ENCODE data around the gene NT5DC2.

Gene NT5DC2

GRCh38 chr3:52506266-52506966 is 27.2 kb downstream of the NT5DC2 start:
- no peak for DNase-seq

- DNase-seq, result no peak
Measured at GRCh38 chr3:52504977-52505376, 28.7 kb downstream of the NT5DC2 start.

- no peak for DNase-seq
Measured at GRCh38 chr3:52503788-52504424, 29.8 kb downstream of the NT5DC2 start.

- DNase-seq, result no peak
Measured at GRCh38 chr3:52502808-52503350, 30.8 kb downstream of the NT5DC2 start.

GRCh38 chr3:52502001-52502400 is 31.7 kb downstream of the NT5DC2 start:
- no peak for DNase-seq

- no peak for DNase-seq
Measured at GRCh38 chr3:52501046-52501445, 32.6 kb downstream of the NT5DC2 start.

- no peak for DNase-seq
Measured at GRCh38 chr3:52498137-52499054, 35.3 kb downstream of the NT5DC2 start.

- DNase-seq, result no peak
Measured at GRCh38 chr3:52495777-52496602, 37.7 kb downstream of the NT5DC2 start.

GRCh38 chr3:52494886-52495495 is 38.7 kb downstream of the NT5DC2 start, which contains the start of gene STAB1:
Gene STAB1 (plus strand): TSS chr3:52495338. CDS start chr3:52495414, 76 bp downstream.
- no peak for DNase-seq

GRCh38 chr3:52494445-52494844 is 39.2 kb downstream of the NT5DC2 start:
- peak; percentile 14 to 65 for DNase-seq

- peak in 1 of 2 experiments; percentile 55 for DNase-seq
Measured at GRCh38 chr3:52493232-52494017, 40.2 kb downstream of the NT5DC2 start.

- DNase-seq, result no peak
Measured at GRCh38 chr3:52492059-52492458, 41.6 kb downstream of the NT5DC2 start.

- DNase-seq, result no peak
Measured at GRCh38 chr3:52490939-52491526, 42.6 kb downstream of the NT5DC2 start.

- no peak for DNase-seq
Measured at GRCh38 chr3:52490035-52490938, 43.4 kb downstream of the NT5DC2 start.

- no peak for DNase-seq
Measured at GRCh38 chr3:52489453-52489852, 44.2 kb downstream of the NT5DC2 start.

- no peak for DNase-seq
Measured at GRCh38 chr3:52488746-52489145, 44.9 kb downstream of the NT5DC2 start.

GRCh38 chr3:52487788-52488691 is 45.6 kb downstream of the NT5DC2 start:
- no peak for DNase-seq
